Astrocyte of the cerebellum (primary cell): ENCODE results near the gene ZHX3.

Experiments
- DNase-seq: peaks from one replicate; pipeline ENCODE4 v3.0.0-alpha.2; 2011; ENCODE audit warnings: low read depth
- H3K4me3 ChIP-seq: 2 replicates; pipeline ENCODE4 v1.5.1; 2011; ENCODE audit warnings: mild to moderate bottlenecking, low read depth, low read length, moderate library complexity
- in situ Hi-C: cut with HindIII; loops from 2 replicates; pipeline ENCODE4 v1.10.0; 2017; ENCODE audit warnings: low sequenced_read_pairs
- TF ChIP-seq, protein P1 (sequence below): IDR thresholded peaks from 2 replicates; pipeline ENCODE4 v1.5.1; 2012; ENCODE audit warnings: low read length, low read depth, moderate library complexity, mild to moderate bottlenecking; ENCODE audit errors: missing control alignments

Gene ZHX3

DNA sequence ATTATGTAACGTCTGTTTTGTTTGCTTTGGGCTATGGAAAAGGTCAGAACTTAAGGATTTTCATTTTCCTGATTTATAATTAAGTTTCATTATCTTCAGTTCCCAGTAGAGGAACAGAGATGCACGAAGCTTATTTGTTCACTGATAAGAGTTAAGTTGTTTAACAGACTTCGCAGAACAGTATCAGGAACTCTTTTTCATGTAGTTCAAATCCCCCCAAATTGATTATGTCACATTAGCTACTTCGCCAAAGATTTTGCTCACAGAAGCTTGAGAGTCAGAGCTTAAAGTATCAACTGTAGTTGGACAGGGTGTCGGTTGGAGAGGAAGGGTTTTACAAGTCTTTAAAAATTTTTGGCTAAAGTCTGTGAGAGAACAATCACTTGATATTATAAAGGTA is 43.4 kb downstream of the ZHX3 start:
- no peak overlapping the region for H3K4me3 ChIP-seq
- DNase-seq, result no peak
- in situ Hi-C loops, result no loop called here
- TF ChIP-seq, protein P1, sequence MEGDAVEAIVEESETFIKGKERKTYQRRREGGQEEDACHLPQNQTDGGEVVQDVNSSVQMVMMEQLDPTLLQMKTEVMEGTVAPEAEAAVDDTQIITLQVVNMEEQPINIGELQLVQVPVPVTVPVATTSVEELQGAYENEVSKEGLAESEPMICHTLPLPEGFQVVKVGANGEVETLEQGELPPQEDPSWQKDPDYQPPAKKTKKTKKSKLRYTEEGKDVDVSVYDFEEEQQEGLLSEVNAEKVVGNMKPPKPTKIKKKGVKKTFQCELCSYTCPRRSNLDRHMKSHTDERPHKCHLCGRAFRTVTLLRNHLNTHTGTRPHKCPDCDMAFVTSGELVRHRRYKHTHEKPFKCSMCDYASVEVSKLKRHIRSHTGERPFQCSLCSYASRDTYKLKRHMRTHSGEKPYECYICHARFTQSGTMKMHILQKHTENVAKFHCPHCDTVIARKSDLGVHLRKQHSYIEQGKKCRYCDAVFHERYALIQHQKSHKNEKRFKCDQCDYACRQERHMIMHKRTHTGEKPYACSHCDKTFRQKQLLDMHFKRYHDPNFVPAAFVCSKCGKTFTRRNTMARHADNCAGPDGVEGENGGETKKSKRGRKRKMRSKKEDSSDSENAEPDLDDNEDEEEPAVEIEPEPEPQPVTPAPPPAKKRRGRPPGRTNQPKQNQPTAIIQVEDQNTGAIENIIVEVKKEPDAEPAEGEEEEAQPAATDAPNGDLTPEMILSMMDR, result no peak

DNA sequence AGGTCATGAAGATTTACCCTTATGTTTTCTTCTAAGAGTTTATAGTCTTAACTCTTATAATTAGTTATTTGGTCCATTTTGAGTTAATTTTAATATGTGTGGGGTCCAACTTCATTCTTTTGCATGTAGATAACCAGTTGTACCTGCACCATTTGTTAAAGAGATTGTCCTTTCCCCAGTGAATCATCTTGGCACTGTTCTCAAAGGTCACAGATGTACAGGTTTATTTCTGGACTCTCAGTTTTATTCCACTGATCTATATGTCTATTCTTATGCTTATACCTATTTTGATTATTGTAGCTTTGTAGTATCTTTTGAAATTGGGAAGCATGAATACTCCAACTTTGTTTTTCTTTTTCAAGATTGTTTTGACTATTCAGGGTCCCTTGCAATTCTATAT is 44.1 kb downstream of the ZHX3 start:
- H3K4me3 ChIP-seq, result no peak overlapping the region
- DNase-seq, result no peak
- in situ Hi-C loops, result no loop called here
- TF ChIP-seq, protein P1, result no peak

DNA sequence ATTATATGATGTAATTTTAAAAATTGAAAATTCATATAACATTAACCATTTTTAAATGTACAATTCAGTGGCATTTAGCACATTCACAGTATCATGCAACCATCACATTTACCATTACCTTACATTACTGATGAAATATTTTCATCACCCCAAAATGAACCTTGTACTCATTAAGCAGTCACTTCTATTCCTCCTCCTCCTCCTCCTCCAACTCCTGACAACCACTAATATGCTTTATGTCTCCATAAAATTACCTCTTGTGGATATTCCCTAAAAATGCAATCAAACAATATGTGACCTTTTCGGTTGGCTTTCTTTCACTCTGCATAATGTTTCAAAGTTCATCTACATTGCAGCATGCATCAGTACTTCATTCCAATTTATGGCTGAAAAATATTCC is 45.2 kb downstream of the ZHX3 start:
- no peak overlapping the region for H3K4me3 ChIP-seq
- TF ChIP-seq, protein P1, result no peak
- no peak for DNase-seq
- in situ Hi-C loops, result no loop called here

DNA sequence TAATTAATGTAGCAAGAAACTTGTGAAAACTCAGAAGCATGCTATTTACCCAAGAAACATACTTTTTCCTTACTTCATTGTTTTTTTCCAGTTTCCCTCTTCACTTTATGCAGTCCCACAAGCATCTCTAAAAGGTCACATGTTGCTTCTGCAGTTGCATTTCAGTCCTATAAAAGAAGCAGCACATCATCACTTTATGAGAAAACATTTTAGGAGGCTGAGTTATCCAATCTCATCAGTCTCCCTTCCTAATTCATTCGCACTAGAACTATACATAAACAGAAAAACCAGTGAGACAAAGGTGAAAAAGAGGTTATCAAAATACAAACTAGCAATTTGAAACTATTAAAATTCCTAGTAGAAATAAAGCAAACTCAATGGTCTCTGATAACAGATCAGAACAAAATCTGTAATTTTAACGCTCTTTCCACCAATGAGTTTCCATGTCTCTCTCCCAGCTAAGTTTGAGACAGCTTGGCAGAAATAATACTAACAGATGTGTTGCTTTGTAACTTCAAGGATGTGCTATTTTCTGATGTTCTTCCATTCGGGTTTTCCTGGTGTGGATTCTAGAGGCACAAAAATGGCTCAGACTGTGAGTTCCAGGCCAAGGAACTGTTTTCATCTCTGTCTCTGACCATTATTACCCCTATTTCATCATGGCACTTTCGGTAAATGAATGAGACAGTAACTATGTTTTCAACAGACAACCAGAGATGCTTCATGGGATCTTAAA is 48.4 kb downstream of the ZHX3 start:
- no peak for DNase-seq
- TF ChIP-seq, protein P1, result no peak
- in situ Hi-C loops, result no loop called here
- H3K4me3 ChIP-seq, result no peak overlapping the region

DNA sequence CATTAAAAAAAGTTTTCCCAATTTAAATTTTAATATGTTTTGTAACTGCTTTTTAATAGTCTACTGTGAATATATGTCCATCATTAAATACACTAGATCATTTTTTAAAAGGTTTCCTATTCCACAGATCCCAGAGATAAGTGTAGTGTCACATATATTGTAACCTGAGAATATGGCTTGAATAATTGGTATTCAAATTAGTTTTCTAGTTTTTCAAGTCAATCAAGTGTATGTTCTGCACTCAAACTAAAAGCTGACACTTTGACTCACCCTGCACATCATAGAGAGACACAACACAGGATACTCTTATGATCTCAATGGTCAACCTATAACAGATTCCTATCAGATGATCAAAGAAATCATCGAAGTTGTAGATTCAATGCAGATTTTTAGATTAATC is 49.1 kb downstream of the ZHX3 start:
- in situ Hi-C loops, result no loop called here
- DNase-seq, result no peak

DNA sequence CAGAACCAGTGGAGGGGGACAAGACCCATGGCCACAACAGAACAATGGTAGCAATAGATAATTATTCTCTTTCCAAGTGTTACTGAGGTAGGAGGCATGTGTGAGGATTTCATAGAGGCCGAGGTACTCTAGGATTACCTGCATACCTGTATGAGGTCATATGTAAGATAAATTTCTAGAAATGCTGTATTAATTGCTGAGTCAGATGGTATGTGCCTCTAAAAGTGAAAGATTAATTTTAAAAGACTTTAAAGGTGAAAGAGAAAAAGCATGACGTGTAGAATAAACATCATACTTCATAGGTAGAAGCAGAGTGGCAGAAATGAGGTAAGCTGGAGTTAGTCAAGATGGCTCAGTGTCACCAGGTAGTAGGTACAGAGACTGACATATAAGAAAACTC is 51.6 kb downstream of the ZHX3 start:
- H3K4me3 ChIP-seq, result no peak overlapping the region
- in situ Hi-C loops, result no loop called here
- no peak for DNase-seq
- TF ChIP-seq, protein P1, result no peak

More for the DNA sequence above, 49.1 kb downstream of the ZHX3 start:
- no peak overlapping the region for H3K4me3 ChIP-seq
- TF ChIP-seq, protein P1, result no peak
